ENCODE results near the gene CT45A6.
"Not testable (repeated sequence)": the region's sequence is repeated elsewhere in the genome, so short reads cannot be mapped to it uniquely, and the experiment has no call there.

Gene CT45A6, protein sequence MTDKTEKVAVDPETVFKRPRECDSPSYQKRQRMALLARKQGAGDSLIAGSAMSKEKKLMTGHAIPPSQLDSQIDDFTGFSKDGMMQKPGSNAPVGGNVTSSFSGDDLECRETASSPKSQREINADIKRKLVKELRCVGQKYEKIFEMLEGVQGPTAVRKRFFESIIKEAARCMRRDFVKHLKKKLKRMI

DNA sequence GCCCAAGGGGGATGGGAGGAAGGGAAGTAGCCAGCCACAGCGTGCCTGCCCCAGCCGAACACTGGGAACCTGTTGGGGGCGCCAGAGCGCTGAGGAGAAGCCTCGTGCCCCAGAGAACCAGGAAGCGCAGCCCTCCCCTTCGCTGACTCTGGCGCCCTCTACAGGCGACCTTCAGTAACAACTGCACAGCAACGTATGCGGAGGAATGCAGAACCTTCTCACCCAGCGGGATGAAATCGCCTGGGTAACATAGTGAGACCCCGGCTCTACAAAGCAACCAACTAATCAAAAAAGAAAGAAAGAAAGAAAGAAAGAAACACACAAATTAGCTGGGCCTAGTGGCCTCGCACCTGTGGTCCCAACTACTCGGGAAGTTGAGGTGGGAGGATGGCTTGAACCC lies at the start of gene CT45A6:
TSS of gene CT45A6 (minus strand) at position 101 of the 400 bp plus-strand sequence. CDS start 3,794 bp downstream, outside the sequence.
- H3K36me3 ChIP-seq (replicated peaks); in situ Hi-C loops (cut with HindIII; ENCODE audit: low pct_ligation_motif_present, low sequenced_read_pairs): not testable (repeated sequence)

DNA sequence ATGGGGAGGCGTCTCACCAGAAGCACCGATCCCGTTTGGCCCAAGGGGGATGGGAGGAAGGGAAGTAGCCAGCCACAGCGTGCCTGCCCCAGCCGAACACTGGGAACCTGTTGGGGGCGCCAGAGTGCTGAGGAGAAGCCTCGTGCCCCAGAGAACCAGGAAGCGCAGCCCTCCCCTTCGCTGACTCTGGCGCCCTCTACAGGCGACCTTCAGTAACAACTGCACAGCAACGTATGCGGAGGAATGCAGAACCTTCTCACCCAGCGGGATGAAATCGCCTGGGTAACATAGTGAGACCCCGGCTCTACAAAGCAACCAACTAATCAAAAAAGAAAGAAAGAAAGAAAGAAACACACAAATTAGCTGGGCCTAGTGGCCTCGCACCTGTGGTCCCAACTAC lies 34.6 kb upstream of the CT45A6 start, which contains the start of gene CT45A7:
TSS of gene CT45A7 (minus strand) at position 101 of the 400 bp plus-strand sequence. CDS start 3,747 bp downstream, outside the sequence.
- H3K27me3 ChIP-seq (replicated peaks); H3K4me3 ChIP-seq (ENCODE audit: low read depth, low read length); H3K27ac ChIP-seq; in situ Hi-C loops (cut with HindIII; ENCODE audit: low pct_ligation_motif_present, low sequenced_read_pairs); H3K36me3 ChIP-seq (replicated peaks); DNase-seq: not testable (repeated sequence)

More for the DNA sequence above, at the start of gene CT45A6:
- not testable (repeated sequence) for H3K27me3 ChIP-seq (replicated peaks); H3K4me3 ChIP-seq (ENCODE audit: low read depth, low read length); H3K27ac ChIP-seq; DNase-seq

DNA sequence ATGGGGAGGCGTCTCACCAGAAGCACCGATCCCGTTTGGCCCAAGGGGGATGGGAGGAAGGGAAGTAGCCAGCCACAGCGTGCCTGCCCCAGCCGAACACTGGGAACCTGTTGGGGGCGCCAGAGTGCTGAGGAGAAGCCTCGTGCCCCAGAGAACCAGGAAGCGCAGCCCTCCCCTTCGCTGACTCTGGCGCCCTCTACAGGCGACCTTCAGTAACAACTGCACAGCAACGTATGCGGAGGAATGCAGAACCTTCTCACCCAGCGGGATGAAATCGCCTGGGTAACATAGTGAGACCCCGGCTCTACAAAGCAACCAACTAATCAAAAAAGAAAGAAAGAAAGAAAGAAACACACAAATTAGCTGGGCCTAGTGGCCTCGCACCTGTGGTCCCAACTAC lies 17.3 kb upstream of the CT45A6 start, which contains the start of gene CT45A2:
TSS of gene CT45A2 (minus strand) at position 101 of the 400 bp plus-strand sequence. CDS start 3,747 bp downstream, outside the sequence.
- H3K27me3 ChIP-seq (replicated peaks); H3K36me3 ChIP-seq (replicated peaks); H3K27ac ChIP-seq; H3K4me3 ChIP-seq (ENCODE audit: low read depth, low read length); in situ Hi-C loops (cut with HindIII; ENCODE audit: low pct_ligation_motif_present, low sequenced_read_pairs); DNase-seq: not testable (repeated sequence)

DNA sequence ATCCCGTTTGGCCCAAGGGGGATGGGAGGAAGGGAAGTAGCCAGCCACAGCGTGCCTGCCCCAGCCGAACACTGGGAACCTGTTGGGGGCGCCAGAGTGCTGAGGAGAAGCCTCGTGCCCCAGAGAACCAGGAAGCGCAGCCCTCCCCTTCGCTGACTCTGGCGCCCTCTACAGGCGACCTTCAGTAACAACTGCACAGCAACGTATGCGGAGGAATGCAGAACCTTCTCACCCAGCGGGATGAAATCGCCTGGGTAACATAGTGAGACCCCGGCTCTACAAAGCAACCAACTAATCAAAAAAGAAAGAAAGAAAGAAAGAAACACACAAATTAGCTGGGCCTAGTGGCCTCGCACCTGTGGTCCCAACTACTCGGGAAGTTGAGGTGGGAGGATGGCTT lies 17.2 kb downstream of the CT45A6 start, which contains the start of gene CT45A5:
TSS of gene CT45A5 (minus strand) at position 101 of the 400 bp plus-strand sequence. CDS start 3,774 bp downstream, outside the sequence.
- H3K27me3 ChIP-seq (replicated peaks); H3K27ac ChIP-seq; DNase-seq; in situ Hi-C loops (cut with HindIII; ENCODE audit: low pct_ligation_motif_present, low sequenced_read_pairs); H3K4me3 ChIP-seq (ENCODE audit: low read depth, low read length); H3K36me3 ChIP-seq (replicated peaks): not testable (repeated sequence)

DNA sequence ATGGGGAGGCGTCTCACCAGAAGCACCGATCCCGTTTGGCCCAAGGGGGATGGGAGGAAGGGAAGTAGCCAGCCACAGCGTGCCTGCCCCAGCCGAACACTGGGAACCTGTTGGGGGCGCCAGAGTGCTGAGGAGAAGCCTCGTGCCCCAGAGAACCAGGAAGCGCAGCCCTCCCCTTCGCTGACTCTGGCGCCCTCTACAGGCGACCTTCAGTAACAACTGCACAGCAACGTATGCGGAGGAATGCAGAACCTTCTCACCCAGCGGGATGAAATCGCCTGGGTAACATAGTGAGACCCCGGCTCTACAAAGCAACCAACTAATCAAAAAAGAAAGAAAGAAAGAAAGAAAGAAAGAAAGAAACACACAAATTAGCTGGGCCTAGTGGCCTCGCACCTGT lies 34.5 kb downstream of the CT45A6 start, which contains the start of gene CT45A3:
TSS of gene CT45A3 (minus strand) at position 101 of the 400 bp plus-strand sequence. CDS start 3,747 bp downstream, outside the sequence.
- DNase-seq; H3K27me3 ChIP-seq (replicated peaks); H3K4me3 ChIP-seq (ENCODE audit: low read depth, low read length); H3K27ac ChIP-seq; in situ Hi-C loops (cut with HindIII; ENCODE audit: low pct_ligation_motif_present, low sequenced_read_pairs); H3K36me3 ChIP-seq (replicated peaks): not testable (repeated sequence)

DNA sequence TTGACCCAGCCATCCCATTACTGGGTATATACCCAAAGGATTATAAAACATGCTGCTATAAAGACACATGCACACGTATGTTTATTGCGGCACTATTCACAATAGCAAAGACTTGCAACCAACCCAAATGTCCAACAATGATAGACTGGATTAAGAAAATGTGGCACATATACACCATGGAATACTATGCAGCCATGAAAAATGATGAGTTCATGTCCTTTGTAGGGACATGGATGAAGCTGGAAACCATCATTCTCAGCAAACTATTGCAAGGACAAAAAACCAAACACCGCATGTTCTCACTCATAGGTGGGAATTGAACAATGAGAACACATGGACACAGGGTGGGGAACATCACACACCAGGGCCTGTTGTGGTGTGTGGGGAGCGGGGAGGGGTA lies 57.8 kb downstream of the CT45A6 start:
- DNase-seq; H3K4me3 ChIP-seq (ENCODE audit: low read depth, low read length); in situ Hi-C loops (cut with HindIII; ENCODE audit: low pct_ligation_motif_present, low sequenced_read_pairs); H3K36me3 ChIP-seq (replicated peaks); H3K27ac ChIP-seq; H3K27me3 ChIP-seq (replicated peaks): not testable (repeated sequence)
